H9 (cell line): Measurements from ENCODE around the gene LSM4. TPM values are rescaled to one million over a fixed set of nuclear protein-coding genes. Genes with fewer than 3 reads are reported as not detected.

Source experiments
- DNase-seq: peaks from one replicate; pipeline ENCODE4 v3.0.0-alpha.2; 2017
- H2AFZ ChIP-seq: one replicate; pipeline ENCODE4 v1.6.1; 2013; ENCODE audit warnings: mild to moderate bottlenecking, low read length, control low read depth, moderate library complexity
- H2AK5ac ChIP-seq: 2 replicates; pipeline ENCODE4 v1.6.1; 2013; ENCODE audit warnings: low read length, control low read depth, mixed read lengths; ENCODE audit not compliant: insufficient read length
- H2BK120ac ChIP-seq: one replicate; pipeline ENCODE4 v1.6.1; 2013; ENCODE audit warnings: low read depth, mild to moderate bottlenecking, low read length, control low read depth, inconsistent platforms; ENCODE audit not compliant: poor library complexity, severe bottlenecking
- H2BK12ac ChIP-seq: 2 replicates; pipeline ENCODE4 v1.6.1; 2013; ENCODE audit warnings: low read length, control low read depth, mixed read lengths, low read depth; ENCODE audit not compliant: insufficient read length
- H2BK15ac ChIP-seq: 2 replicates; pipeline ENCODE4 v1.6.1; 2013; ENCODE audit warnings: low read depth, low read length, control low read depth
- H2BK20ac ChIP-seq: one replicate; pipeline ENCODE4 v1.6.1; 2013; ENCODE audit warnings: low read depth, mild to moderate bottlenecking, low read length, control low read depth, inconsistent platforms; ENCODE audit not compliant: poor library complexity, severe bottlenecking
- H2BK5ac ChIP-seq: 2 replicates; pipeline ENCODE4 v1.6.1; 2013; ENCODE audit warnings: low read length, control low read depth, mixed read lengths; ENCODE audit not compliant: insufficient read length
- H3K14ac ChIP-seq: 2 replicates; pipeline ENCODE4 v1.6.1; 2013; ENCODE audit warnings: low read length, control low read depth; ENCODE audit not compliant: insufficient read depth
- H3K18ac ChIP-seq: 2 replicates; pipeline ENCODE4 v1.6.1; 2013; ENCODE audit warnings: low read depth, mild to moderate bottlenecking, mixed read lengths, low read length, control low read depth; ENCODE audit not compliant: insufficient read length
- H3K23ac ChIP-seq: 2 replicates; pipeline ENCODE4 v1.6.1; 2013; ENCODE audit warnings: low read length, control low read depth, mixed read lengths, low read depth; ENCODE audit not compliant: insufficient read length
- H3K23me2 ChIP-seq: 2 replicates; pipeline ENCODE4 v1.6.1; 2013; ENCODE audit warnings: low read depth, mild to moderate bottlenecking, mixed read lengths, low read length, control low read depth; ENCODE audit not compliant: insufficient read length, poor library complexity, severe bottlenecking
- H3K27ac ChIP-seq: 2 replicates; pipeline ENCODE4 v1.5.1; 2013; ENCODE audit warnings: low read length, control low read depth, mixed read lengths, low read depth; ENCODE audit not compliant: insufficient read length
- H3K27me3 ChIP-seq: 2 replicates; pipeline ENCODE4 v1.6.1; 2013; ENCODE audit warnings: low read length, control low read depth, inconsistent platforms; ENCODE audit not compliant: insufficient read depth
- H3K4ac ChIP-seq: 2 replicates; pipeline ENCODE4 v1.6.1; 2013; ENCODE audit warnings: low read depth, mild to moderate bottlenecking, control low read depth, inconsistent platforms, low read length, moderate library complexity
- H3K4me1 ChIP-seq: 2 replicates; pipeline ENCODE4 v1.6.1; 2013; ENCODE audit warnings: low read length, control low read depth, inconsistent platforms; ENCODE audit not compliant: insufficient read depth
- H3K4me2 ChIP-seq: 2 replicates; pipeline ENCODE4 v1.6.1; 2013; ENCODE audit warnings: low read length, control low read depth, mixed read lengths; ENCODE audit not compliant: insufficient read length, insufficient read depth
- H3K56ac ChIP-seq: 2 replicates; pipeline ENCODE4 v1.6.1; 2013; ENCODE audit warnings: low read depth, mild to moderate bottlenecking, mixed read lengths, low read length, control low read depth; ENCODE audit not compliant: insufficient read length
- H3K79me1 ChIP-seq: 2 replicates; pipeline ENCODE4 v1.6.1; 2013; ENCODE audit warnings: low read depth, mild to moderate bottlenecking, moderate library complexity, low read length, control low read depth, inconsistent platforms; ENCODE audit not compliant: insufficient read depth, poor library complexity, severe bottlenecking
- H3K79me2 ChIP-seq: 2 replicates; pipeline ENCODE4 v1.6.1; 2013; ENCODE audit warnings: low read length, control low read depth, inconsistent platforms; ENCODE audit not compliant: insufficient read depth
- H3K9ac ChIP-seq: 2 replicates; pipeline ENCODE4 v1.6.1; 2013; ENCODE audit warnings: low read length, control low read depth, mixed read lengths; ENCODE audit not compliant: insufficient read length; ENCODE audit errors: extremely low read depth
- H3K9me3 ChIP-seq: one replicate; pipeline ENCODE4 v1.6.1; 2013; ENCODE audit warnings: low read depth, low read length, inconsistent platforms; ENCODE audit not compliant: control insufficient read depth
- H3T11ph ChIP-seq: one replicate; pipeline ENCODE4 v1.6.1; 2013; ENCODE audit warnings: mild to moderate bottlenecking, low read length, control low read depth, inconsistent platforms
- H4K20me1 ChIP-seq: one replicate; pipeline ENCODE4 v1.6.1; 2013; ENCODE audit not compliant: control insufficient read depth, insufficient read length, insufficient read depth
- H4K5ac ChIP-seq: 2 replicates; pipeline ENCODE4 v1.6.1; 2013; ENCODE audit warnings: low read depth, mild to moderate bottlenecking, mixed read lengths, low read length, control low read depth; ENCODE audit not compliant: insufficient read length
- H4K8ac ChIP-seq: replicated peaks from 2 replicates; pipeline ENCODE4 v1.6.1; 2013; ENCODE audit warnings: low read length, control low read depth, mixed read lengths, low read depth; ENCODE audit not compliant: insufficient read length
- H4K91ac ChIP-seq: 2 replicates; pipeline ENCODE4 v1.6.1; 2013; ENCODE audit warnings: low read depth, mild to moderate bottlenecking, moderate library complexity, mixed read lengths, low read length, control low read depth; ENCODE audit not compliant: insufficient read length
- H3K27ac Mint-ChIP-seq, 3 experiments: 2 replicates in 2 of 3; 3 replicates in 1 of 3; pipeline ENCODE4 v1.8.0; 2020 to 2021; ENCODE audit warnings: mixed read lengths in 3 of 3, mild to moderate bottlenecking in 1 of 3, moderate library complexity in 1 of 3
- H3K27me3 Mint-ChIP-seq: 2 replicates; pipeline ENCODE4 v1.8.0; 2021; ENCODE audit warnings: low read depth, mild to moderate bottlenecking, moderate library complexity, mixed read lengths
- H3K36me3 Mint-ChIP-seq, 3 experiments: 2 replicates in 2 of 3; 3 replicates in 1 of 3; pipeline ENCODE4 v1.8.0; 2020 to 2021; ENCODE audit warnings: low read depth in 3 of 3, mixed read lengths in 3 of 3; ENCODE audit not compliant: insufficient read depth in 1 of 3
- H3K4me1 Mint-ChIP-seq, 2 experiments: 2 replicates each; pipeline ENCODE4 v1.8.0; 2020; ENCODE audit warnings: mixed read lengths in 2 of 2
- H3K4me3 Mint-ChIP-seq, 2 experiments: 2 replicates in 1 of 2; 3 replicates in 1 of 2; pipeline ENCODE4 v1.8.0; 2020 to 2021; ENCODE audit warnings: mild to moderate bottlenecking in 2 of 2, mixed read lengths in 2 of 2, moderate library complexity in 1 of 2
- H3K9me3 Mint-ChIP-seq, 2 experiments: 2 replicates in 1 of 2; 3 replicates in 1 of 2; pipeline ENCODE4 v1.8.0; 2020; ENCODE audit warnings: mild to moderate bottlenecking in 2 of 2, mixed read lengths in 2 of 2, moderate library complexity in 1 of 2
- WGBS: extraction: QIAGEN DNeasy Blood & Tissue Kit; methylation state at CpG from one replicate; pipeline ENCODE4 v1.1.7; 2013; ENCODE audit warnings: missing lambda C conversion rate, low lambda C conversion rate, mixed read lengths; ENCODE audit not compliant: insufficient read length; ENCODE audit errors: extremely low coverage; 5-methylcytosine and 5-hydroxymethylcytosine counted together
- total RNA-seq: library from RNA; stranded (reverse); gene quantifications from 2 replicates; pipeline ENCODE4 v1.2.1, GENCODE V29; 2021
- TF ChIP-seq, protein P1 (sequence below): fragments of 200-600 bp; sonication (generic); conservative IDR thresholded peaks from 3 replicates; pipeline ENCODE4 v1.8.0; 2021; ENCODE audit warnings: antibody characterized with exemption, mild to moderate bottlenecking

Gene LSM4
- total RNA-seq, 1 experiment from 2014 or later, result 342 TPM

DNA sequence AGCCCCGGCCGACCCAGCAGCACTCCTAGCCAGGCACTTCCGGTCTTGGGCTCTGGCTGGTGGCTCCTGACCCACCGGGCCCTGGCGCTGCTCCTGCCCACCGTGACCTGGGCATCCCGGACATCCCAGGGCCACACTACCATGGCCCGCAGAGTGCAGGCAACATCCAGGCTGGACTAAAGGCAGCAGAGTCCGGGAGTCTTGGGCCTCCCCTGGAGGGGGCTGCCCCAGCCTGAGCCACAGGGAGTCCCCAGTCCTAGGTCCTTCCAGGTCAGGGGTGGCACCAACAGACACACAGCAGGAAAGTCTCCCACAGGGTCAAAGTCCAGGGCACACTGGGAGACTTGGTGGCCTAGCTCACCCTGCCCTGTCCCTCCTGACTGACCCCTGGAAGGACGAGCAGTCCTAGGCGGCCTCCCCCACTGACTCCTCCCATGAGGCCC, 10.8 kb downstream of the LSM4 start:
- H3K4me3 Mint-ChIP-seq, result no peak overlapping the region
- no peak overlapping the region for H2BK5ac ChIP-seq
- H3K27me3 Mint-ChIP-seq, result no peaks in the 10 kb centered on the region
- TF ChIP-seq, protein P1, sequence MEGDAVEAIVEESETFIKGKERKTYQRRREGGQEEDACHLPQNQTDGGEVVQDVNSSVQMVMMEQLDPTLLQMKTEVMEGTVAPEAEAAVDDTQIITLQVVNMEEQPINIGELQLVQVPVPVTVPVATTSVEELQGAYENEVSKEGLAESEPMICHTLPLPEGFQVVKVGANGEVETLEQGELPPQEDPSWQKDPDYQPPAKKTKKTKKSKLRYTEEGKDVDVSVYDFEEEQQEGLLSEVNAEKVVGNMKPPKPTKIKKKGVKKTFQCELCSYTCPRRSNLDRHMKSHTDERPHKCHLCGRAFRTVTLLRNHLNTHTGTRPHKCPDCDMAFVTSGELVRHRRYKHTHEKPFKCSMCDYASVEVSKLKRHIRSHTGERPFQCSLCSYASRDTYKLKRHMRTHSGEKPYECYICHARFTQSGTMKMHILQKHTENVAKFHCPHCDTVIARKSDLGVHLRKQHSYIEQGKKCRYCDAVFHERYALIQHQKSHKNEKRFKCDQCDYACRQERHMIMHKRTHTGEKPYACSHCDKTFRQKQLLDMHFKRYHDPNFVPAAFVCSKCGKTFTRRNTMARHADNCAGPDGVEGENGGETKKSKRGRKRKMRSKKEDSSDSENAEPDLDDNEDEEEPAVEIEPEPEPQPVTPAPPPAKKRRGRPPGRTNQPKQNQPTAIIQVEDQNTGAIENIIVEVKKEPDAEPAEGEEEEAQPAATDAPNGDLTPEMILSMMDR, result no peak
- no CpG with 5 or more reads among the region's 11 CpGs for WGBS
- no peak overlapping the region for H3K23ac ChIP-seq
- H2BK20ac ChIP-seq, result no peak overlapping the region
- H3K4me2 ChIP-seq, result no peak overlapping the region
- H3K27me3 ChIP-seq, result no peaks in the 10 kb centered on the region
- no peak overlapping the region for H4K5ac ChIP-seq
- no peak overlapping the region for H2BK15ac ChIP-seq
- H3K27ac ChIP-seq, result no peak overlapping the region
- H4K20me1 ChIP-seq, result no peaks in the 10 kb centered on the region
- H3K14ac ChIP-seq, result no peak overlapping the region
- H3K36me3 Mint-ChIP-seq, result peaks cover 27 to 78% (median 64%) of the 10 kb centered on the region in 3 experiments
- H3K4me1 Mint-ChIP-seq, result peaks cover under 1 to 6% of the 10 kb centered on the region in 2 experiments; a peak in 2 of 4 replicates
- H3K4me1 ChIP-seq, result no peaks in the 10 kb centered on the region
- H3K18ac ChIP-seq, result no peak overlapping the region
- H3K9me3 ChIP-seq, result no peaks in the 10 kb centered on the region
- no peak overlapping the region for H2AFZ ChIP-seq
- no peak overlapping the region for H2BK12ac ChIP-seq
- H3K79me2 ChIP-seq, result no peaks in the 10 kb centered on the region
- H3K27ac Mint-ChIP-seq, result no peak overlapping the region
- no peaks in the 10 kb centered on the region for H3K79me1 ChIP-seq
- H3K56ac ChIP-seq, result no peak overlapping the region
- no peak overlapping the region for H3T11ph ChIP-seq
- no peaks in the 10 kb centered on the region for H3K9me3 Mint-ChIP-seq
- H4K8ac ChIP-seq, result no peak overlapping the region
- no peak overlapping the region for H2BK120ac ChIP-seq
- no peaks in the 10 kb centered on the region for H3K23me2 ChIP-seq
- no peak overlapping the region for H3K9ac ChIP-seq
- no peak for DNase-seq
- H2AK5ac ChIP-seq, result no peak overlapping the region
- H3K4ac ChIP-seq, result no peak overlapping the region
- no peak overlapping the region for H4K91ac ChIP-seq
